Activated T-helper 2 cell treated with anti-CD3 and anti-CD28 coated beads, Interferon-gamma antibody, Interleukin-2, Interleukin-4, amounts not matched to agents 10 μg/mL and 5 μg/mL and 100 μg/mL, durations not matched to agents 14 hours and 24 hours and 36 hours (primary cell): ENCODE data around the gene NOXA1. TPM values are rescaled to one million over a fixed set of nuclear protein-coding genes. Genes with fewer than 3 reads are reported as not detected.

Experiments
- total RNA-seq: library from RNA; stranded (reverse); gene quantifications from 2 replicates; pipeline ENCODE4 v1.2.3, GENCODE V29; 2022

NOXA1 gene
- total RNA-seq, 1 donor from 2014 or later = 0.39 TPM

Other genes with a start within 250 kb of the NOXA1 start
- gene ANAPC2, start 234.8 kb upstream of the NOXA1 start, total RNA-seq = 52.3 and 58.5 TPM in 2 replicates
- 91.6 and 91.8 TPM in 2 replicates for gene SSNA1, start 234.7 kb upstream of the NOXA1 start, total RNA-seq
- gene TPRN, start 222.7 kb upstream of the NOXA1 start, total RNA-seq = 16.4 and 18.2 TPM in 2 replicates
- 34.9 and 35.0 TPM in 2 replicates for gene TMEM203, start 217.7 kb upstream of the NOXA1 start, total RNA-seq
- 38.2 and 40.2 TPM in 2 replicates for gene NDOR1, start 217.7 kb upstream of the NOXA1 start, total RNA-seq
- gene RNF208, start 201.2 kb upstream of the NOXA1 start, total RNA-seq = 9.5 and 10.1 TPM in 2 replicates
- gene CYSRT1, start 198.2 kb upstream of the NOXA1 start, total RNA-seq = 0.41 and 0.50 TPM in 2 replicates
- gene RNF224, start 195.9 kb upstream of the NOXA1 start, total RNA-seq = not detected in 2 replicates
- gene SLC34A3, start 192.5 kb upstream of the NOXA1 start, total RNA-seq = not detected in 2 replicates
- gene TUBB4B, start 182.1 kb upstream of the NOXA1 start, total RNA-seq = 357 and 361 TPM in 2 replicates
- gene STPG3, start 172.1 kb upstream of the NOXA1 start, total RNA-seq = 0.48 TPM in 2 replicates
- 71.4 and 72.6 TPM in 2 replicates for gene NELFB, start 168.1 kb upstream of the NOXA1 start, total RNA-seq
- gene TOR4A, start 145.7 kb upstream of the NOXA1 start, total RNA-seq = 17.2 and 17.5 TPM in 2 replicates
- gene NRARP, start 121.1 kb upstream of the NOXA1 start, total RNA-seq = 9.3 and 11.2 TPM in 2 replicates
- gene EXD3, start 231 bp upstream of the NOXA1 start, total RNA-seq = 6.8 and 8.0 TPM in 2 replicates
- not detected in 2 replicates for gene ENTPD8, start 18.0 kb downstream of the NOXA1 start, total RNA-seq
- gene NSMF, start 35.9 kb downstream of the NOXA1 start, total RNA-seq = 56.1 and 57.6 TPM in 2 replicates
- 1.6 TPM in 2 replicates for gene PNPLA7, start 127.0 kb downstream of the NOXA1 start, total RNA-seq
- 43.2 and 49.4 TPM in 2 replicates for gene MRPL41, start 128.5 kb downstream of the NOXA1 start, total RNA-seq
- 43.2 and 46.2 TPM in 2 replicates for gene DPH7, start 155.5 kb downstream of the NOXA1 start, total RNA-seq
- gene ZMYND19, start 167.1 kb downstream of the NOXA1 start, total RNA-seq = 72.4 and 74.4 TPM in 2 replicates
- 71.1 and 73.1 TPM in 2 replicates for gene ARRDC1, start 182.3 kb downstream of the NOXA1 start, total RNA-seq
- gene EHMT1, start 195.6 kb downstream of the NOXA1 start, total RNA-seq = 96.5 and 103 TPM in 2 replicates